Esophagus squamous epithelium (tissue), 4 donors: ENCODE measurements around the gene SLC9A6.

Experiments used
- CTCF ChIP-seq, 6 experiments: fragments of 450-650 bp in 4 of 6; fragments of 200-600 bp in 2 of 6; sonication (generic) in 2 of 6; IDR thresholded peaks; one replicate each; pipeline ENCODE4 v1.5.1; 2016 to 2019; ENCODE audit warnings: antibody characterized with exemption in 6 of 6, mild to moderate bottlenecking in 4 of 6, moderate library complexity in 4 of 6
- POLR2A ChIP-seq, 4 donors: fragments of 450-650 bp; IDR thresholded peaks; one replicate each; pipeline ENCODE4 v1.6.1; 2017; ENCODE audit warnings: antibody characterized with exemption in 4 of 4, mild to moderate bottlenecking in 4 of 4, moderate library complexity in 3 of 4

GRCh38 chrX:136065044-136065671 lies 79.9 kb downstream of the SLC9A6 start:
- TF ChIP-seq CTCF (IDR thresholded peaks at IDR 0.05) (no peak), POLR2A (IDR thresholded peaks at IDR 0.05) (no peak)
